Panc1 (cell line): ENCODE data around the gene DHH. TPM values are rescaled to one million over a fixed set of nuclear protein-coding genes. Genes with fewer than 3 reads are reported as not detected.

ENCODE experiments used
- ATAC-seq: fragments of 200-7000 bp; cut with Tn5 transposase; 2 replicates; pipeline ENCODE4 v1.9.1; 2020; ENCODE audit warnings: mild to moderate bottlenecking, moderate library complexity
- BruUV-seq: library from RNA; stranded (reverse); fragments of 400-500 nt; replicated peaks from 2 replicates; lab custom pipeline; 2021; lab: Mats Ljungman, UMichigan
- CTCF ChIA-PET: fragments of 300-600 bp; sonication (Branson Sonifier 250); formaldehyde crosslinking; loops from one replicate; lab custom pipeline; 2022; ENCODE audit warnings: antibody characterized with exemption; lab: Charles Lee
- POLR2A ChIA-PET: fragments of 300-600 bp; sonication (Branson Sonifier 250); formaldehyde crosslinking; loops from one replicate; lab custom pipeline; 2022; ENCODE audit warnings: antibody characterized with exemption; lab: Charles Lee
- DNase-seq: peaks from one replicate; pipeline ENCODE4 v3.0.0-alpha.2; 2010; ENCODE audit warnings: low read depth, low spot score
- H3K27ac ChIP-seq: 2 replicates; pipeline ENCODE4 v1.5.1; 2011; ENCODE audit warnings: mild to moderate bottlenecking, low read length, inconsistent platforms
- H3K27me3 ChIP-seq: fragments of 200-500 bp; sonication (Bioruptor generic); 2 replicates; pipeline ENCODE4 v1.6.0; 2014; ENCODE audit warnings: low read length, inconsistent platforms; ENCODE audit not compliant: control insufficient read depth, insufficient read depth
- H3K36me3 ChIP-seq: fragments of 200-500 bp; sonication (Bioruptor generic); 2 replicates; pipeline ENCODE4 v1.5.1; 2014; ENCODE audit warnings: inconsistent platforms, mild to moderate bottlenecking, low read length, moderate library complexity; ENCODE audit not compliant: control insufficient read depth, insufficient read depth
- H3K4me1 ChIP-seq: 2 replicates; pipeline ENCODE4 v1.5.1; 2011; ENCODE audit warnings: inconsistent platforms, mild to moderate bottlenecking, low read length, moderate library complexity; ENCODE audit not compliant: control insufficient read depth, insufficient read depth
- H3K4me3 ChIP-seq, 2 experiments: 2 replicates each; pipeline ENCODE4 v1.5.1; 2011 to 2012; ENCODE audit warnings: low read depth in 2 of 2, low read length in 2 of 2, mild to moderate bottlenecking in 2 of 2, inconsistent platforms in 1 of 2, moderate library complexity in 1 of 2
- H3K9me3 ChIP-seq: fragments of 200-500 bp; sonication (Bioruptor generic); 2 replicates; pipeline ENCODE4 v1.5.1; 2014; ENCODE audit warnings: low read depth, mild to moderate bottlenecking, inconsistent platforms, low read length, moderate library complexity; ENCODE audit not compliant: control insufficient read depth, insufficient read depth
- CTCF ChIP-seq: fragments of 450-650 bp; IDR thresholded peaks from 2 replicates; pipeline ENCODE4 v1.5.1; 2017; ENCODE audit warnings: mild to moderate bottlenecking
- POLR2AphosphoS5 ChIP-seq: IDR thresholded peaks from 2 replicates; pipeline ENCODE4 v1.6.1; 2012; ENCODE audit warnings: mild to moderate bottlenecking, low read depth, low read length, moderate library complexity
- REST ChIP-seq, 2 experiments: IDR thresholded peaks; 2 replicates each; pipeline ENCODE4 v1.6.1; 2011 to 2012; ENCODE audit warnings: low read depth in 2 of 2, control low read depth in 1 of 2, low read length in 1 of 2, mild to moderate bottlenecking in 1 of 2, moderate library complexity in 1 of 2; ENCODE audit not compliant: insufficient read depth in 1 of 2
- SIN3A ChIP-seq: IDR thresholded peaks from 2 replicates; pipeline ENCODE4 v1.6.1; 2012; ENCODE audit warnings: low read depth, mild to moderate bottlenecking, low read length, moderate library complexity, borderline replicate concordance; ENCODE audit not compliant: insufficient read depth
- TCF7L2 ChIP-seq: IDR thresholded peaks from 2 replicates; pipeline ENCODE4 v1.6.1; 2011; ENCODE audit warnings: mild to moderate bottlenecking, low read depth, low read length, inconsistent platforms
- in situ Hi-C: cut with HindIII; loops from 2 replicates; pipeline ENCODE4 v1.10.0; 2016; ENCODE audit warnings: low sequenced_read_pairs, low pct_unique_long_range_greater_than_20kb
- intact Hi-C: fragments of 100-400 bp; cut with micrococcal nuclease; formaldehyde crosslinking; loops from one replicate; pipeline ENCODE4 v1.10.0; 2022; ENCODE audit not compliant: unreplicated experiment
- total RNA-seq: library from RNA; stranded (reverse); gene quantifications from one replicate; pipeline ENCODE4 v1.2.1, GENCODE V29; 2021; ENCODE audit not compliant: unreplicated experiment

Gene DHH
- total RNA-seq, 1 experiment from 2014 or later, result 1.9 TPM

GRCh38 chr12:49121047-49121696 lies 26.6 kb upstream of the DHH start:
- CTCF ChIA-PET, result interaction anchor here (0.6 to 2.7 kb wide), 8 partner anchors 9 to 150 kb away, joined by 3 to 47 read pairs (median 4); partner anchors contain the start of genes DHH, LMBR1L, RHEBL1 and WNT10B
- Histone ChIP-seq H3K27me3 (no peaks in the 10 kb centered on the region), H3K4me1 (no peaks in the 10 kb centered on the region), H3K4me3 (no peak overlapping the region), H3K9me3 (no peaks in the 10 kb centered on the region), H3K36me3 (no peaks in the 10 kb centered on the region), H3K27ac (no peak overlapping the region)
- BruUV-seq, result no TSS peak
- in situ Hi-C loops, result no loop called here
- TF ChIP-seq REST (IDR thresholded peaks at IDR 0.05; ENCODE audit: insufficient read depth in 1 of 2, low read depth in 2 of 2, low read length in 1 of 2) (no peak), CTCF (peak; percentile 85), POLR2AphosphoS5 (no peak), SIN3A (no peak), TCF7L2 (no peak)
- POLR2A ChIA-PET, result interaction anchor here (0.6 kb wide), 1 partner anchor 43 kb away, joined by 8 read pairs; no protein-coding TSS in a partner anchor
- ATAC-seq (peak; percentile 94), DNase-seq (peak; percentile 72)
- intact Hi-C loops, result loop anchor here (5.0 kb wide), 1 partner anchor 59 kb away; the partner anchor contains the start of gene KMT2D

GRCh38 chr12:49111206-49111605 lies 16.6 kb upstream of the DHH start:
- ChIA-PET CTCF (interaction anchor here (0.6 to 1.4 kb wide), 5 partner anchors 8 to 47 kb away, joined by 3 to 6 read pairs (median 4); no protein-coding TSS in a partner anchor), POLR2A (no interaction called here)
- ATAC-seq (peak; percentile 15), DNase-seq (no peak)
- H3K4me1 ChIP-seq, result peaks cover 14% of the 10 kb centered on the region
- peak overlapping the region; percentile 80 for H3K27ac ChIP-seq
- peak overlapping the region; percentile 92 for H3K4me3 ChIP-seq
- in situ Hi-C loops, result no loop called here
- H3K27me3 ChIP-seq, result no peaks in the 10 kb centered on the region
- TF ChIP-seq CTCF (no peak), TCF7L2 (no peak), POLR2AphosphoS5 (no peak), SIN3A (no peak), REST (IDR thresholded peaks at IDR 0.05; ENCODE audit: insufficient read depth in 1 of 2, low read depth in 2 of 2, low read length in 1 of 2) (no peak)
- no TSS peak for BruUV-seq
- H3K9me3 ChIP-seq, result no peaks in the 10 kb centered on the region
- no peaks in the 10 kb centered on the region; the same call in 1 of the 2 replicates for H3K36me3 ChIP-seq
- intact Hi-C loops, result no loop called here
